GM19438 (cell line): ENCODE results near the gene C1GALT1.
"Not testable (repeated sequence)": the region's sequence is repeated elsewhere in the genome, so short reads cannot be mapped to it uniquely, and the experiment has no call there.

Experiments used
- ATAC-seq: cut with Tn5 transposase; IDR thresholded peaks from one replicate; pipeline ENCODE4 v1.9.1; 2021; ENCODE audit warnings: low read depth; ENCODE audit not compliant: unreplicated experiment

The C1GALT1 gene

DNA sequence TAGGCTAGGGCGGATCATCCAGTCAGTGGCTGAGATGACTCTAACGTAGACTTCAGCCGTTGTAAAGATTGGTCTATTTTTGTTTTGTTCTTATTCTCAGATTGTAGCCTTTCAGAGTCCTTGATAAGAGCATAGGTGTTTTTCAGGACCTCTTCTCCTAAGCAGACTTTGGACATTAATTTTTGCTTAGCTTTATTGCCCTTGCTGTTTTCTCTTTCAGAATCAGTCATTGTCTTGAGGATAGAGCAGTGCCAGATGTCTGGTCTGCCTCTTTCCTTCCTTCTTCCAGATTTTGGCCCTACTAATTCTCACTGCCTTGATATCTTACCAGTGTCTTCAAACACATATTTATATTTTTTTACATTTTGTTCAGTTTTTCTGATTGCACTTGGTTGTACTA lies 49.5 kb downstream of the C1GALT1 start:
- no peak for ATAC-seq

- no peak for ATAC-seq
These were observed 53.0 kb downstream of the C1GALT1 start for GRCh38 chr7:7235347-7235746.

- ATAC-seq = no peak
These were observed 53.7 kb downstream of the C1GALT1 start for GRCh38 chr7:7236041-7236440.

GRCh38 chr7:7237201-7237977 lies 55.0 kb downstream of the C1GALT1 start:
- ATAC-seq = no peak

DNA sequence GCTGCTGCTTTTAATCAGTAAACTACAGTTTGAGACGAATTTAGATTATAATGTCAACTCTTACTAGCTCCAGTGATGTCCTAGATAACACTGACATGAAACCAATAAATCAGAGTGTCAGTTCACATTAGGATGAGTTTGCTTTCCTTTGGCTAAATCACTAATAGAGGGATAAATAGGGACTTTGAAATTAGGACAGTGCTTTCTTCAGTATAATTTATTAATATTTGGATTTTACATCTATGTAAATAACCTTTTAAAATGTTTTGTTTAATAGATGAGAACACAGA lies 55.6 kb downstream of the C1GALT1 start:
- ATAC-seq = no peak

DNA sequence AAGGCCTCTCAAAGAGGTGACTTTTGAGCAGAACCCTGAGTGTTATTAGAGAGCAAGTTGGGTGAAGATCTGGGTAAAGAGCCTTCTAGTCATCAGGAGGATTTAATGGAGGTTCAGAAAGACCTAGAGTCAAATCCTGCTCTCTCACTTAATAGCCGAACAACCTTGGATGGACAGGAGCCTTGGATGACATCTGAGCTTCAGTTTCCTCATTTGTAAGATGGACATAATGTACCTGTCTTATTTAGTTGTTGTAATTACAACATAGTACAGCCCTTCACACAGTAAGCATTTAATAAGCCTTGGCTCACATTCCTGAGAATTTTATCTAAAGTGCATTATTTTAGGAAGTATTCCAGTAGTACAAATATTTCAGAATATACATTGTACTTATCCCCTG lies 57.0 kb downstream of the C1GALT1 start:
- ATAC-seq = no peak

GRCh38 chr7:7242899-7243298 lies 60.6 kb downstream of the C1GALT1 start:
- ATAC-seq = no peak

GRCh38 chr7:7245233-7245632 lies 62.9 kb downstream of the C1GALT1 start:
- not testable (repeated sequence) for ATAC-seq

GRCh38 chr7:7246223-7246622 lies 63.9 kb downstream of the C1GALT1 start:
- no peak for ATAC-seq

GRCh38 chr7:7247658-7248057 lies 65.3 kb downstream of the C1GALT1 start:
- ATAC-seq = no peak

- no peak for ATAC-seq
These were observed 67.5 kb downstream of the C1GALT1 start for GRCh38 chr7:7249814-7250213.

DNA sequence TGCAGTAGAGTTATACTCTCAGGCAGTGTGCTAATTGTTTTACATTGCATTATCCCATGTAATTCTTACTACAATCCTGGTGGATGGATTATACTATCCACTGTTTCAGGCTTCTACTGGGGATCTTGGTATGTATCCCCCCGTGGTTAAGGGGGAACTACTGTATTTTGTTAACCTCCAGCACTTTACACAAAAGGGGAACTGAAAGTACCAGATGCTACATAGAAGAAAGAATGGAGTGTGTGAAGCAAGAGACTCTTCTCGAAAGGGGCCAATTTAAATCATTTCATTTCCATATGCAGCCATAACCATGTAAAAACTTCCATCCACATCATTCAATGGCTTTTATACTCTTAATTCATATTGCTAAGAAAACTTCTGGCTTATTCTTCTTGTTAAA lies 69.4 kb downstream of the C1GALT1 start:
- ATAC-seq = peak; percentile 87

GRCh38 chr7:7254319-7254718 lies 72.0 kb downstream of the C1GALT1 start:
- no peak for ATAC-seq

DNA sequence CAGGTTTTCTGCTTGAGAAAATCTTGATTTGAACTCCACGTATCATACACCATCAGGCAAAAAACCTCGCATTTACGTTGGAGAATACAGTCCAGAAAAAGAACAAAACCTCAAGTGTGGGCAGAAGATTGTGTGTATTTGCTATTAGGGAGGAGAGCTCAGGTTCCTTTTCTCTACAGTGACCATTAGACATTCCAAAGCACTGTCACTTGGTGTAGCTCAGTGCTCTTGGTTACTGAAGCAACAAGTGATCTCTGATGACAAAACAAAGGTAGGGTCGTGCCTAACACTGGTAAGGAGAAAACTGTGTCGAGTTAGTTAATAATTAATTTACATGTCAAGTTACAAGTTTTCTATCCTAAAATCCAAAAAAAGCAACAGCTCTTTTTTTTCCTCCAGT lies 72.6 kb downstream of the C1GALT1 start:
- ATAC-seq = no peak

DNA sequence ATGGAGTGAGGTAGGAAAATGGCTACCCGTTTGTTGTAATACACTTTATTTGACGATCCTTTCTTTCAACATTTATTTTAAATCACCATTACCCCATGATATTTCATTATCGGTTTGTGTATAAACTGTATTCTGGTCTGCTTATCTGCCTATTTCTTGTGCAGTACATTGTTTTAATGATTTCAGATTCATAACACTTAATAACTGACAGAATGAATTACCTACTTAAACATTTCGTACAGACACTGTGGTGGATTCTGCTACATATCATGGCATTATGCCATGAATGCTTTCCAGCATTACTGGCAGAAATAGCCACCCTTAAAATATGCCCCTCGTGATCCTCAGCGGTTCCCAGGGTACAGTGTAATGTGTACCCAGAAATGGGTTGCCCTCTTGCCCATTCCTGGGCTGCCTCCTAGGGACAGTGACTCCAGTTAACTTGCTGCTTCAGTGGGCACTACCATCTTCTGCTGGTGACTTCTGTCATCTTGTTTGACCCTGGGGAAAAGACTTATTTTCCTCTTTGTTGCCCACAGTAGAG lies 74.5 kb downstream of the C1GALT1 start:
- ATAC-seq = no peak

DNA sequence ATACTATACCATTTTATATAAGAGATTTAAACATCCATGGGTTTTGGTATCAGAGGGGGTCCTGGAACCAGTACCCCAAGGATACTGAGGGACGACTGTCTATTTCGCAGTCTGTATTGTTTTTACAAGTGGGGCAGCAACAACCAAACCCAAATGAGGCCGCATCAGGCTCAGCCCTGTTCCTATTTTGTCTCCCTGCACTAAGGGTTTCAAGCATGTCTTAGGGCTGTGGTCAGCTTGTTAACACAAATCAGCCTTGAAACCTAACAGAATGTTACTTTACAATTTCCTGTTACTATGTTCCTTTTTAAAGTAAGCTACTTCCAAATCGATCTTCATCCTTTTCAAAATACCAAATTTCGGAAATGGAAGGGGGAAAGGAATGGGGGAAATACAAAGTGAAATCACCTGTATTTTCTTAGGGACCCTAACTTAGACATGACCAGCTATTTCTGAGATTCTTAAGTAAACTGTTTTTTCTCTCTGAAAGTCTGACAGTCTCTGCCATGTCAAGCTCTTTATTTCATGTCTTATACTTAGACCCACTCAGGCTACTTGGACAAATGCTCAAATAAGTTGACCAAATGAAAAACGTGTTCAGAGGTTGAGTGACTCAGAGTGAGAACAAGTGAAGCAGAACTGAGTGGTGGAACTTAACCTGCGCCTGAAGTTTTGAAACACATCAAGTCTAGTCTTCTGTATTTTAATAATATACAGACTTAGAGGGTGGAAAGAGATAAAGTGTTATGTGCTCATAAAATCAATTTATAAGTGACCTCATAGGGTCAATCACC lies 75.8 kb downstream of the C1GALT1 start:
- ATAC-seq = peak; percentile 84

DNA sequence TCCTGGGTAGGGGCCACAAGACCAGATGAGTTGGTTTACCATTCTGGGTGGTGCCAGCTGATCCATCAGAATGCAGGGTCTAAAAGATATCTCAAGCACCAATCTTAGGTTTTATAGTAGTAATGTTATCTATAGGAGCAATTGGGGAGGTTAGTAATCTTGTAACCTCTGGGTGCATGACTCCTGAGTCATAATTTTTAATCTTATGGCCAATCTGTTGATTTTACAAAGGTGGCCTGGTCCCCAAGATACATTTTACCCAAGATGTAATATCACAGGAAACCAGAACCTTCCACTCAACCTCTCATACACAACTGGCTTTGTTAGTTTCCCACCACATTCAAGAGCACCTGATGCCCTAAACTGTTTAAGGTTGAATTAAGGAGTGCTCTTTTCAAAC lies 79.5 kb downstream of the C1GALT1 start:
- ATAC-seq = no peak

- ATAC-seq = no peak
These were observed 81.2 kb downstream of the C1GALT1 start for GRCh38 chr7:7263297-7264230.

- no peak for ATAC-seq
These were observed 82.1 kb downstream of the C1GALT1 start for GRCh38 chr7:7264306-7265040.
